Activated T-helper 1 cell treated with Interleukin-2 at 50 U/mL for 16 hours (primary cell): ENCODE data around the gene C1QTNF8.

Source experiments
- DNase-seq: peaks from one replicate; pipeline ENCODE4 v3.0.0-alpha.2; 2020; ENCODE audit warnings: low read depth

C1QTNF8 gene, protein sequence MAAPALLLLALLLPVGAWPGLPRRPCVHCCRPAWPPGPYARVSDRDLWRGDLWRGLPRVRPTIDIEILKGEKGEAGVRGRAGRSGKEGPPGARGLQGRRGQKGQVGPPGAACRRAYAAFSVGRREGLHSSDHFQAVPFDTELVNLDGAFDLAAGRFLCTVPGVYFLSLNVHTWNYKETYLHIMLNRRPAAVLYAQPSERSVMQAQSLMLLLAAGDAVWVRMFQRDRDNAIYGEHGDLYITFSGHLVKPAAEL

DNA sequence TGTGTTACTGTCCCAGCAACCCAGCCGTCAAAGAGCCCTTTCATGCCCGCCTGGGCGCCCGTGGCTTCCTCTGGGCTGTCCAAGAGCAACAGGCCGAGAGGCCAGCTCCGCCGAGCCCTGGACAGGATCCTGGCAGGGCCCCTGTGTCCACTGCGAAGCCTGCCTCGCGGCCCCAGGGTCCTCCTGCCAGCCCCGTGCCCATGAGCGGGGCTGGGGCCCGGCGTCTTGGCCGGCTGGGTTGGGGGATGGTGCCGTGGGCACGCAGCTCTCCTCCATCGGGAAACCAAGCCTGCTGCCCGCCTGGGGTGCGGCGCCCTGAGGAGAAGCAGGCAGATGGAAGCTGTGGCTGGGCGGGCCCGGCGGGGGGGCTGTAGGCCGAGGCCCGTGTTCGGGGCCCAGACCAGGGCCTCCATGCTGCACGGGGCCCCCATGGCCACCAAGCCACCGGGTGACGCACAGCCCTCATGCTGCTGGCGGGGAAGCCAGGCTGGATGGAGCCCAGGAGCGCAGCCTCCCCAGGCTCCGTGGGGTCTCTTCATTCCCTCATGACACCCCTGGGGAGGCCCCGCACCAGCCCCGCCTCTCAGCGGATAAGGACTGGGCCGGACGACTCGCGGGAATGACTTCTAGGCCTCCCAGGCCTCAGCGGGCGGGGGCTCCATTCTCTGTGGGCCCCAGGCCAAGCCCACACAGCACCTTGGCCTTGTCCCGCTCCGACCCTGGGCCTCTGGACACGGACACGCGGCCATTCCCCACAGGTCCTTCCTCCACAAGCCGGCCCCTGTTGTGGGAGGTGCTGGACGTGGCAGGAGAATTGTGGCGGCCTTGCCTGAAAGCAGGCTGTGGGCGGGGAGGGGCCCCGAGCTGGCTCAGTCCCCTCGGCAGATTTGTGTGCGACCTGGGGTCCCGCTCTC, at the start of gene C1QTNF8:
Gene C1QTNF8 (minus strand): TSS at position 76 of the 914 bp plus-strand sequence. CDS start 1,322 bp downstream, outside the sequence.
- DNase-seq = no peak

DNA sequence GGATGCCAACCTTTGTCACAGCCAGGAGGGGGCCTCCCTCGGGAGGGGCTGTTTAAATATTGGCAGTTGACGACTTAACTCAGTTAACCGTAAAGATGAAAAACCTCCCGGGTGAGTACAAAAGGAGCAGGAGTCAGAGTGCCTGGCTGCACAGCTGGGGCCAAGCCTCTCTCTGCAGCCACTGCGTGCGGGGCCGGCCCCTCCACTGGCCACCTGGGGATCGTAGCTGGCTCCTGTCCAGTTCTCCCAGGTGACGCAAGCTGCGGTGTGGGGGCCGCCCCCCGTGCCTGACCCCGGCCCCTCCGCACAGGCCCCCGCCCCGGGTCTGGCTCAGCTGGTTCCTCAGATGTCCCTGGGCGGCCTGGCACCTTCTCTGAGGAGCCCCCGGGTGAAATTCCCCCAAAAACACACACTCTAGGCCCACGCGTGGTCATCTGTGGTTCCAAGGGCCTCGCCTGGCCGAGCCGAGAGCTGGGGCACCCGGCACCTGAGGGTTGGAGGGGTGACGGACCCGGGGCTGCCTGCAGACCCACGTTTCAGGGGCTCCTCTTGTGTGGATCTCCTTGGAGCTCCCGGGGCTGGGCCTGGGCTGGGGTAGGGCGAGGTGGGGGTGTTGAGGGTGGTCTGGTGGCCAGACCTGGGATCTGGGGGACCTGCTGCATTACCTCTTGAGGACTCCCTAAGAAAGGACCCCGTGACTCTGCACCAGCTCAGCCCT, 49.5 kb upstream of the C1QTNF8 start:
- no peak for DNase-seq

DNA sequence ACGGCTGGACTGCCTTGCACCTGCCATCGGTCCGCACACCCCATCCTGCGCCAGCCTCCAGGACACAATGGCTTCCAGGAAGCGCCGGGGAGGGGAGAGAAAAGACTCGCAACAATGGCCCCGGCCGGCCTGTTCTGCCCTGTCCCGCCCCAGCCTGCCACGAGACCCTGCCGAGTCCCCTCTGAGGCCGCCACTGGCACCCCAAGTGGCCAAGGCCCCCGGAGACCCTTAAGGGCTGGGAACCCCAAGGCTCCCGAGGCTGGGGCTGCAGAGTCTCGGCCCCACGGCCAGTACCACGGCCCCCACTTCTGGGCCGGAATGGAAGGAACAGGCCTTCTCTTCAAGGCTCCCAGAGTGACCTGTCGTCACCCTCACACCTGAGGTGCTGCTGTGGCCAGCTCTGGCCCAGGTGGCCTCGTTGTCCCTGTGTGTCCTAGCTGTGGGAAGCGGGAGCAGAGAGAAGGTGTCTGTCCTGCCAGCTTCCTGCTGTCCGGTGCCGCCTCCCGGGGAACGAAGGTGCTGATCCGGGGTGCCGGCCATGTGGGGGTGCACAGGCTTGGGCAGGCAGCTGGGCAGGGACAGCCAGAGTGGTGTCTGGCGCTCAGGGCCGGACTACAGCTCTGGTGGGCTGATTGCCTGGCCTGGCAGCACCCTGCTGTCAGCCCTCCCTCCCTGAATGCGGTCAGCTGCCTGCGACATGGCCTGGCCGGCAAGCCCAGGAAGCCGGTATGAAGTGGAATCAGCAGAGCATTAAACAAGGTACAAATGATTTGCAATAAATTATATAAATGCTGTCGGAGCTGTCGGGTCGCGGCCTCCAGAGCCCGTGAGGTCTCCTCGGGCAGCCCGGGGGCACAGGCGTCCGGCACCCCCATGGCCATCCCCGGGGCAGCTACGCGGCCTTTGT, 48.7 kb upstream of the C1QTNF8 start:
- no peak for DNase-seq

DNA sequence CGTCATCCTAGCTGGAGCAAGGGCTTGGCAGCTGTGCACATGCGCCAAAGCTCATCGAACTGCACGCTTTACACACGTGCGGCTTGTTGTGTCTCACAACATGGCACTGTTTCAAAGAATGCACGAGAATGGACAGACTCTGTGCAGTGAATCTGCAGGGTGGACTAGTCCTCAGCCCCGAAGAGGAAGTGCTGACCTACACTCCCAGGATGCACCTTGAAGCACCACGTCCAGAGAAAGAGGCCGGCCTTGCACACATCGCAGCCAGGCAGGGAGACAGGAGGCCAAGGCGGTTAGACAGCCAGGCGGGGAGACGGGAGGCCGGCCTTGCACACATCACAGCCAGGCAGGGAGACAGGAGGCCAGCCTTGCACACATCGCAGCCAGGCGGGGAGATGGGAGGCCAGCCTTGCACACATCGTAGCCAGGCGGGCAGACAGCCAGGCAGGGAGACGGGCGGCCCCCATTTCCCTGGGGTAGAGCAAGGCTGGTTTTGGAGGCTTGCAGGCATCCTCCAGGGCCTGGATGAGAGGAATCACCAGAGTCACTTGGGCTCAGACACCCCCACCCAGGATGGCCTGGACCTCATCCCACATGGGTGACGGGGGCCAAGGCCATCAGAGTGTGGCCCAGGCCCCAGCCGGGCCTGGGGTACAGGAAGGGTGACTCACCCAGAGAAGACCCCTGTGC, 47.9 kb upstream of the C1QTNF8 start:
- DNase-seq = no peak

DNA sequence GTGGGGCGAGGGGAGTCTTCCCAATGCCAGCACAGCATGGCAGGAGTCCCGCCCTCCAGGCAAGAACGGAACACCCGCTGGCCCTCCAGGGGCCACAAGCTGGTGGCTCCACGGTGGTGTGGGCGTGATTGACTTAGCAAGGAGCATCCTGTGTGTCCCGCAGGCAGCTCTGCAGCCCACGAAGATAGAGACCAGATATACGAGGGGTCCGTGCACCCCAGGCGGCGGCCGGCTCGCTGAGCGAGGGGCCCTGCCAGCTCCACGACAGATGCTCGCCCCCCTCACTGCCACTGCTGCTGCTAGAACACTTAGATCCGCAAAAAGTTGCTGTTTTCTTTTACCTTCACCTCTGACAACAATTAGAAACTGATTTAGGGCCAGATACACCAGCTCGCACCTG, 46.9 kb upstream of the C1QTNF8 start:
- DNase-seq = no peak

DNA sequence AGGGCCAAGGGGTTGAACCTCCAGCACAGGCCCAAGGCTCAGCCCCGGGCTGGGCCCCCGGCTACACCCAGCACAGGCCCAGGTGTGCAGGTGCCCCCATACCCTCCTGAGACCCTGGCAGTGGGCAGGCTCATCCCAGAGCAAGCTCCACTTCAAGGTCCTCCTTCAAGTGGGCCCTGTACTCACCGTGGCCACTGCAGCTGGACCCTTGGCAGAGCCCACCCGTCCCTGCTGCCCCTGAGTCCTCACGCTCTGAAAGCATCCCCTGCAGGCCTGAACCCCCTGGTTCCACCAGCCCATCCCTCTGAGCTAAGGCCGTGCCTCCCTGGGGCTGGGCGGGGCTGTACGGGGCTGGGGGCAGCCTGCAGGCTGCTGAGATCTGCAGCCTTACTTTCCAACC, 45.7 kb upstream of the C1QTNF8 start:
- no peak for DNase-seq

DNA sequence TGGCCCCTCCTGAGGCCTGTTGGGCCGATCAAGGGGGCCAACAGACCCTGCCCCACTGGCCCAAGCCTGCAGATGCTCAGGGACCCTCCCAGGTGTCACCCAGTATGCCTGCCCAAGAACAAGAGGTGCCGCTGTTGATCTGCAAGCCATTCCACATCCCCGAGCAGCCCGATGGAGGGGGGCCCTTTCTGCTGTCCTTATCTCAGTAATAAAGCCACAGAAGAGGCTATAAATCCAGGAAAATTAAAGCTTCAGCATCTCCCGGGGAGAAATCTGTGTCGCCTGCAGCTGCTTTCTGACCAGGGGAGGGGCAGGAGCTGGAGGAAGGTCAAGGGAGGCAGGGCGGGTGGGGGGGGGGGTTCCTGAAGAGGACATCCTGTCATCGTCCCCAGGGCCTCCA, 45.1 kb upstream of the C1QTNF8 start:
- no peak for DNase-seq

DNA sequence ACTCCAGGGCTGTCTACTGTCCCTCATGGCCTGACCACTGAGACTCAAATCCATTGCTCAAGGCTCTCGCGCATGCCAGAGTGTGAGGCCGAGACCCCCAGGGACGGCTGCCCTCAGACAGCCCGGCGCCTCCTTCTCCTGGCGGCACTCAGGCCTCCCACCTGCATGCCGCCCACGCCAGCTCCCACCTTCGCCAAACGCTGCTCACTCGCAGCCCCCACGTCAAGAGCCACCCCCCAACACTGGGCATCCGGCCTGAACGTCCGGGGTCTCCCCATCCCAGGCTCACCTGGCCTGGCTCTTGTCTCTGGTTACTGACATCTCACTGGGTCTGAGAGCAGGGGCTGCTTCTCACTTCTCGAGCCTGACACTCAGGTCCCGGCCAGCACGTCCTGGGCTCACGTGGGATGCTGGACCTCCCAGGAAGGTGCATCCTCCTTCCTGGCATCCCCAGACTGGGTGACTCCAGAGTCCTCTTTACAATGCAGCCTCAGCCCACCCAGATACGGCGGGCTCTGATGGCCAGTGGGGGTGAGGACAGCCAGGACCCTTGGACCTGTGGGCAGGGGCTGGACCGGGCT, 44.6 kb upstream of the C1QTNF8 start:
- no peak for DNase-seq

DNA sequence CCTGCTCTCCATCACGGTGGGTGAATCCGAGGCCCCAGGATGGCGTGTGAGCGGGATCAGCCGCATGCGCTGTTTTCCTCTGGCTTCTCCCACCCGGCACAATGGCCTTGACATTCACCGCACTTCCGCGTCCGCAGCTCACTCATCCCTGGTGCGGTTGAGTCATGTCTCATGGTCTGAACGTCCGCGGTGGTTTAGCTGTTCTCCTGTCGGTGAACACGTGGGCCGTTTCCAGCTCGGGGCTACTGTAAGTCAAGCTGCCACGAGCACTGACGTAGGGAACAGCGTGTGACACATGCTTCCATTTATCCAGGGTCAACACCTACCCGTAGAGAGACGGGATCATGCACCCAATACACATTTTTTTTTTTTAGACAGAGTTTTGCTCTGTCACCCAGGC, 41.6 kb upstream of the C1QTNF8 start:
- no peak for DNase-seq

DNA sequence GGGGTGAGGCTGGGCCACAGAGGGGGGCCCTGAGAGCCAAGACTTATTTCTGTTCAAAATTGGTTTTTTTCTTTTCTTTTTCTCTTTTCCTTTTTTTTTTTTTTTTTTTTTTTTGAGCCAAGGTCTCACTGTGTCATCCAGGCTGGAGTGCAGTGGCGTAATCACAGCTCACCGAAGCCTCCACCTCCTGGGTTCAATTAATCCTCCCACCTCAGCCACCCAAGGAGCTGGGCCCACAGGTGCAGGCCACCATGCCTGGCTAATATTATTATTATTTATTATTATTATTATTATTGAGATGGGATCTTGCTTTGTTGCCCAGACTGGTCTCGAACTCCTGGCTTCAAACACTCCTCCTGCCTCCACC, 39.4 kb upstream of the C1QTNF8 start:
- DNase-seq = no peak

DNA sequence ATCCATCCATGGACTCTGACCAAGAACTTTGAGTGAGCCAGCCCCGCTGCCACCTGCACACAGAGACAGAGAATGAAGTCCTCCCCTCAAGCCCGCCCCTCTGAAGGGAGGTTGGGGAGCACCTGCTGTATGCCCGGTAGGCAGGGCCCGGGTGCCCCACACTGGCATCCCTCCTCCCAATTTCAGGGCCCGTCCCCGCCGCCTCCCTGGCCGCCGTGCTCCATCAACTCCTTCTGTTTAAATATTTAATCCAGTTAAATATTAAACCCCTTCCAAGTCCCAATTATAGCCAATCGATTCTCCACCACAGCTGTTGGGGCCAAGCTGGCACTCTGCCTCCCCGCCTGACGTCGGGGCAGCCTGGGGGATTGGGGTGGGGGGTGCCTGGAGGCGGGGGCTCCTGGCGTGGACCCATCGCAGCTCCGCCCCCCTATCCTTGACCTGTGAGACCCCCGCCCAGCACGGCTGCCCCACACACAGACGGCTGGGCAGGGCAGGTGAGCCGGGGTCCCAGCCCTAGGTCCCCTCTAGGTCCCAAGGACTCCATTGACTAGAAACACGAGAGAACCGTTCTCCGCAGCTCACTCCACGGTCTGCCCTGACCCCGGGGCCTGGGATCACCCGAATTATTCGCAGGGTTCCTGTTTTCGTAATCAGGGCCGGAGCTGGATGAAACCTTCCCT, 38.9 kb upstream of the C1QTNF8 start:
- no peak for DNase-seq

DNA sequence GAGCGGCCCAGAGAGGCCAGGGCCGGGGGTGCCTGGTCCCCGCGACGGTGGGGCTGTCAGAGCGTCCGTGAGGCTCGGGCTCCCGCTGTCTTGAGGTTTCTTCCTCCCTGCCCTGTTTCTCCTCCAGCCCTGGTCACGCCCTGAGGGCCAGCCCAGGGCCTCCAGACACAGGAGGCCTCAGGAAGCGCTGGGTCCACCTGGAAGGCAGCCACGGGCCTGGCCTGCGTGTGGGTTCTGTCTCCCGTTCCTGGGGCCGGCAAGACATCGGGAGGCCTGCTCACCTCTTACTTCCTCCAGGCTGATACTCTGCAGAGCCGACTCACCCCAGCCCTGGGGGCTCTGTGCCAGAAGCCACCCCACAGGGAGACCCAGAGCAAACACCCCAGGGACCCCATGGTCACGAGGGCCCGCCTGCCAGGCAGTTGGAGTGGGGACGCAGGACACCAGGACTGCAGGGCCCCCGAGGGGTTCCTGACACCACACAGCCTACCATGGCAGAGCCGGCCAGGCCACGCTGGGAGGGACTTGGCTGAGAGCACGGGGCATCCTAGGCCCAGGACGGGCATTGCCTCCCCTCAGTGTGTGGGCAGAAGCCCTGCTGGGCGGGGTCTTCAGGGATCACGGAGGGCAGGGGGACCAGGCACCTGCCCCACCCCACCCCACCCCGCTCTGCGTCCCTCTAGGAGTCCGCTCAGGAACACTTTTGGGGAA, 37.9 kb upstream of the C1QTNF8 start:
- DNase-seq = no peak

DNA sequence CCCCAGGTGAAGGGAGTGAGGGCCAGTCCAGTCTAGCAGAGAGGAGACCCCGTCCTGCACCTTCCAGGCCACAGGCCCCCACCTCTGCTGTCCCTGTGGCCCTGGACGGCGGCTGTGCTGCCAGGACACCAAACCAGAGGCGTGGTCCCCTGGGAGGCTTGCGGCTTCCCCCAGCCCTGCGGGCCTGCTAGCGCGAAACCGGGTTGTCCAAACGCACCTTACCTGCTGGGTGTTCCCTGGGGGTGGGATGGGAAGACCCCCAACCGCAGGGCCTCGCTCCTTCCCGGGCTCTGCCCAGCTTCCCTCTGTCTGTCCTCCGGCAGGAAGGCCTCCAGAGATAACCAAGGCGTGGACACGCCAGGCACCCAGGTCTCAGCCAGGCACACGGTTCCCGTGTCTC, 37.2 kb upstream of the C1QTNF8 start:
- DNase-seq = no peak

DNA sequence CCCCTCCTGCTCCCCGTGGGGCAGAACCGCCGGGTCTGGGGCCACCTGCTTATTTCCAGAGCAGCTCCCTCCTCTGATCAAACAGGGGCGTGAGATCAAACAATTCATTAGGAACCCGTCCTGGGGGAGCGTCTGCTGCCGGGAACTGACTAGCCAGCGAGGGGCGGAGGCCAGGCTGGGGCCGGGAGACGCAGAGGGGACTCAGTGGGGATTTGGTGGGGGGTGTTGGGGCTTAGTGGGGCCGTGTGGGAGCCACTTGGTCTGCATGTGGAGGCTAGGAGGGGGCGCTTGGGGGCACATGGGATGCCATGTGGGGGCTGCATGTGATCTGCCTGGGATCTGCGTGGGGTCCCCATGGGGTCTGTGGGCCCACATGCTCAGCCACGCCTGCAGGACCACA, 36.4 kb upstream of the C1QTNF8 start:
- DNase-seq = no peak

DNA sequence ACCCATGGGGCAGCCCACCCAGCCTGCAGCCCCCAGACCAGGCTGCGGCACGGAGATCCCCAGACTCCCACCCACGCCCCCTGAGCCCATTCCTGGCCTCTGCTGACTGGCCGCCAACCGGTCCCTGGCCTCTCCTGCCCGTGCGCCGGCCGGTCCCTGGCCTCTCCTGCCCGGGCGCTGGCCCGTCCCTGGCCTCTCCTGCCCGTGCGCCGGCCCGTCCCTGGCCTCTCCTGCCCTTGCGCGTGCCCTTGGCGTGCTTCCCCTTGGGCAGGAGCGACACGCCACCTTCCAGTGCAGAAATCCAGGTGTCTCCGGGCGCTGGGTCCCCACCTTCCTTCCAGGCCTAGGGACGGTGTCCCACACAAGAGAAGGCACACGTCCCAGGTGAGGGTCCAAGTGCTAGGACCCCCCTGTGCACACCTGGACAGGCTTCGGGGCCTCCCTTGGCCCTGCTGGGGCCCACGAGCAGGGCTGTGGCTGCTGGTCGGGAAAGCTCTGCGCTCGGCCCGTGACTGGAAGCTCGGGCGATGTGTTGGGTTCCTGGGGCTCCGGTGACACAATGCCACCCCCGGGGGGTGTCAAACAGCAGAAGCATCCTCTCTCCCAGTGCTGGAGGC, 35.4 kb upstream of the C1QTNF8 start:
- no peak for DNase-seq

DNA sequence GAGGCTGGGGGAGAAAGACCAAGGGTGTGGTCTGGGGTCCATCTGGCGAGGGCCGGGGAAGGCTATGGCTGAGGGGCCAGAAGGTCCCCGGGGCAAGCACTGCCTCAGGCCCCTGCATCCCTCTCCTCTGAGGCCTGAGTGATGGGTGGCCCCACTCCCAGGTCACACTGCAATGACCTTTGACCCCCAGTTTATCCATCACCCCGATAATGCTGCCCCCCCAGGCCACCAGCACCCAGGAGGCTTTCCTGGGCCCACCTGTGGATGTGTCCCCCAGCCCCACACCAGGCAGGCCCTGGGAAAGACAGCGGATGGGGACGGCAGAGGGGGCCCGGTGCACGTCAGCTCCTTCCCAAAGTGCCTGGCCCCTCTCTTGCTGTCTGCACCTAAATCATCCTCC, 34.3 kb upstream of the C1QTNF8 start:
- DNase-seq = no peak

DNA sequence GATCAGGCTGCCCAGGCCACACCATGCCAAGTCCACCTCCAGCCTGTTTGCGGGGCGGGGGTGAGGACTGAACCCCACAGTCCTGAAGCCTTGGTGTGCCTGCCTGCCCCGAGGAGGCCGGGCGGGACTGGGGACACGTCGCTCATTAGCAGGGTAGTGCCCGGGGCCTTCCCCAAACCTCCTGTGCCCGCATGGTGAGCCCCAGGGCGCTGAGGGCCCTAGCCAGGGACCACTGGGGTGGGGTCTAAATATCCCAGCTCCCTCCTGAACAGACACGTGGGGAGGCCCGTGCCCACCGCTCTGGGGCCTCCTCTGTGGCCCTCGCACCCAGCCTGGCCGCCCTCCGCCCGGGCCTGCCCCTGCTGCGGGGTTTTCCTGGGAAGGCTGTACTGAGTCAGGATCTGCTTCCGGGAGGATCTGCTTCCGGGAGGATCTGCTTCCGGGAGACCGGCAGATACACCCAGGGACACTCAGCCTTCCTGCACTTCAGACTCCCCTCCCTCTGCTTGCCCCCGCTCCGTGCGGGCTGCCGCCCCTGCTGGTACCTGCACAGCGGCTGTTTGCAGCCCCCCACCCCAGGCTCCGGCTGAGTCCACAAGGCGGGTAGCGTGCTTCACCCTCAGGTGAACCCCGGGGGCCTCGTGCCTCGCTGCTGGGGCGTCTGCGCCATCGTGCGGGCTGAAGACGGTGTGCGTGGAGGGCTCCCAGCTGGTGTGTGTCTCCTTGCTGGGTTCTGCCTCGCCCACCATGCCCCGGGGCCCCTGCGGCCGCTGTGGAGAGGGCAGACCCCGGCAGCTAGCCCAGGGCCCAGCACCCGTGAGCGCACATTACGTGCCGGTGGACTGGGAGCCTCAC, 33.3 kb upstream of the C1QTNF8 start:
- DNase-seq = no peak
